Measurements from ENCODE around the gene PNMT.

DNA sequence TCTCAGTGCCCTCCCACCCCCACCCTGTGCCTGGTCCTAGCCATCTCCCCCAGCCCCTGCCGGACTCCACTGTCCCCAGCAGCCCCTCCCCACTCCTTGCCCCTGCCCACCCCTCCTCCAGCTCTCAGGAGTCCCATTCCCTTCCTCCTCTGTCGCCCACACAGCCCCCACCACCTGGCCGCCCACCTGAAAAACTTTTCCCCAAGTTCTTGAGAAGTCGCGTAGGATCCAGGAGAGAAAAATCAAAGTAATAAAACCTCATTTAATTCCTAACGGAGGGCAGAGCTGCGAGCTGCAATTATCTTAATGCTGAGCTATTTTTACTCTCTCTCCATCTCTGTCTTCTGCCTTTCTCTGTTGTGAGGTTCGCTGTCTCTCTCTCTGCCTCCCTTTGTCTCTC, 43.9 kb upstream of the PNMT start:
- TF ChIP-seq, protein P1, sequence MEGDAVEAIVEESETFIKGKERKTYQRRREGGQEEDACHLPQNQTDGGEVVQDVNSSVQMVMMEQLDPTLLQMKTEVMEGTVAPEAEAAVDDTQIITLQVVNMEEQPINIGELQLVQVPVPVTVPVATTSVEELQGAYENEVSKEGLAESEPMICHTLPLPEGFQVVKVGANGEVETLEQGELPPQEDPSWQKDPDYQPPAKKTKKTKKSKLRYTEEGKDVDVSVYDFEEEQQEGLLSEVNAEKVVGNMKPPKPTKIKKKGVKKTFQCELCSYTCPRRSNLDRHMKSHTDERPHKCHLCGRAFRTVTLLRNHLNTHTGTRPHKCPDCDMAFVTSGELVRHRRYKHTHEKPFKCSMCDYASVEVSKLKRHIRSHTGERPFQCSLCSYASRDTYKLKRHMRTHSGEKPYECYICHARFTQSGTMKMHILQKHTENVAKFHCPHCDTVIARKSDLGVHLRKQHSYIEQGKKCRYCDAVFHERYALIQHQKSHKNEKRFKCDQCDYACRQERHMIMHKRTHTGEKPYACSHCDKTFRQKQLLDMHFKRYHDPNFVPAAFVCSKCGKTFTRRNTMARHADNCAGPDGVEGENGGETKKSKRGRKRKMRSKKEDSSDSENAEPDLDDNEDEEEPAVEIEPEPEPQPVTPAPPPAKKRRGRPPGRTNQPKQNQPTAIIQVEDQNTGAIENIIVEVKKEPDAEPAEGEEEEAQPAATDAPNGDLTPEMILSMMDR (IDR thresholded peaks at IDR 0.05): no peak
- TF ChIP-seq POLR2A (IDR thresholded peaks at IDR 0.05): no peak

Measured in right lobe of liver (tissue), 4 donors.